Thyroid gland (tissue), 4 donors: ENCODE data around the gene PRLH. TPM values are rescaled to one million over a fixed set of nuclear protein-coding genes. Genes with fewer than 3 reads are reported as not detected.
"Not testable (repeated sequence)": the region's sequence is repeated elsewhere in the genome, so short reads cannot be mapped to it uniquely, and the experiment has no call there.

Experiments
- DNase-seq, 2 donors: peaks; one replicate each; pipeline ENCODE4 v3.0.0-alpha.2; 2019
- H3K27ac ChIP-seq, 3 donors: fragments of 200-600 bp; sonication (generic); 1 replicate in 2 of 3; 2 replicates in 1 of 3; pipeline ENCODE4 v1.5.1; 2016 to 2019; ENCODE audit warnings: mild to moderate bottlenecking in 1 of 3, moderate library complexity in 1 of 3
- H3K27me3 ChIP-seq: fragments of 200-600 bp; sonication (generic); one replicate; pipeline ENCODE4 v1.5.1; 2019
- H3K36me3 ChIP-seq, 2 donors: fragments of 200-600 bp; sonication (generic); one replicate each; pipeline ENCODE4 v1.5.1; 2016 to 2019
- H3K4me1 ChIP-seq, 2 donors: fragments of 200-600 bp; sonication (generic); one replicate each; pipeline ENCODE4 v1.5.1; 2017 to 2019
- H3K4me3 ChIP-seq, 3 donors: fragments of 200-600 bp; sonication (generic); replicated peaks in 1 of 3; 1 replicate in 2 of 3; 2 replicates in 1 of 3; pipeline ENCODE4 v1.5.1; 2016; ENCODE audit warnings: mild to moderate bottlenecking in 1 of 3
- H3K9me3 ChIP-seq: fragments of 200-600 bp; sonication (generic); one replicate; pipeline ENCODE4 v1.5.1; 2017
- CTCF ChIP-seq, 6 experiments: fragments of 200-600 bp in 3 of 6; fragments of 450-650 bp in 3 of 6; sonication (generic) in 3 of 6; IDR thresholded peaks; one replicate each; pipeline ENCODE4 v1.5.1; 2016 to 2019; ENCODE audit warnings: antibody characterized with exemption in 6 of 6, mild to moderate bottlenecking in 2 of 6, inconsistent platforms in 1 of 6, moderate library complexity in 1 of 6
- POLR2A ChIP-seq, 2 donors: fragments of 450-650 bp; IDR thresholded peaks; one replicate each; pipeline ENCODE4 v1.6.1; 2017; ENCODE audit warnings: antibody characterized with exemption in 2 of 2, mild to moderate bottlenecking in 2 of 2, moderate library complexity in 1 of 2
- WGBS, 2 donors: methylation state at CpG; one replicate each; pipeline ENCODE4 v1.1.5; 2017; 5-methylcytosine and 5-hydroxymethylcytosine counted together
- intact Hi-C: fragments of 100-400 bp; cut with DNase I; formaldehyde crosslinking; loops from one replicate; pipeline ENCODE4 v1.15.1; 2023
- total RNA-seq, 4 donors: library from RNA; depleted of rRNA; stranded (reverse); fragments of >200 nt; gene quantifications; one replicate each; pipeline ENCODE4 v1.2.3, GENCODE V29; 2016

PRLH gene
- total RNA-seq, 4 donors from 2014 or later: not detected

GRCh38 chr2:237603718-237604362 lies 37.5 kb downstream of the PRLH start:
- H3K4me1 ChIP-seq: peaks cover 10 to 12% of the 10 kb centered on the region in 2 donors
- no peaks in the 10 kb centered on the region for H3K9me3 ChIP-seq
- 16 to 17% methylated on average over 15 of the region's 15 CpGs for WGBS, 2 donors
- intact Hi-C loops: no loop called here
- no peak overlapping the region for H3K4me3 ChIP-seq
- peak overlapping the region; percentile 50 to 80 (median 55) for H3K27ac ChIP-seq
- TF ChIP-seq POLR2A (IDR thresholded peaks at IDR 0.05): peak in 1 of 2 donors; percentile 63
- TF ChIP-seq CTCF (IDR thresholded peaks at IDR 0.05): no peak
- peak; percentile 34 to 40 for DNase-seq
- H3K36me3 ChIP-seq: no peaks in the 10 kb centered on the region
- no peaks in the 10 kb centered on the region for H3K27me3 ChIP-seq

GRCh38 chr2:237604391-237604790 lies 38.0 kb downstream of the PRLH start:
- Histone ChIP-seq H3K9me3 (no peaks in the 10 kb centered on the region), H3K27ac (peak overlapping the region in 2 of 3 donors; percentile 55 to 80), H3K4me1 (peaks cover 10 to 12% of the 10 kb centered on the region in 2 donors), H3K27me3 (no peaks in the 10 kb centered on the region), H3K4me3 (no peak overlapping the region), H3K36me3 (no peaks in the 10 kb centered on the region)
- TF ChIP-seq POLR2A (IDR thresholded peaks at IDR 0.05) (no peak), CTCF (IDR thresholded peaks at IDR 0.05) (no peak)
- WGBS, 2 donors: 88 to 94% methylated on average over 11 of the region's 11 CpGs
- DNase-seq: no peak
- intact Hi-C loops: no loop called here

GRCh38 chr2:237604960-237605359 lies 38.6 kb downstream of the PRLH start:
- Histone ChIP-seq H3K27ac (no peak overlapping the region), H3K36me3 (no peaks in the 10 kb centered on the region), H3K4me3 (no peak overlapping the region), H3K27me3 (no peaks in the 10 kb centered on the region), H3K9me3 (no peaks in the 10 kb centered on the region), H3K4me1 (peaks cover 10 to 12% of the 10 kb centered on the region in 2 donors)
- 89 to 91% methylated on average over 9 of the region's 9 CpGs for WGBS, 2 donors
- DNase-seq: no peak
- TF ChIP-seq CTCF (IDR thresholded peaks at IDR 0.05) (no peak), POLR2A (IDR thresholded peaks at IDR 0.05) (no peak)
- intact Hi-C loops: no loop called here

GRCh38 chr2:237606522-237606921 lies 40.1 kb downstream of the PRLH start:
- H3K4me3 ChIP-seq, H3K27me3 ChIP-seq, H3K9me3 ChIP-seq, H3K36me3 ChIP-seq, DNase-seq, intact Hi-C loops, H3K27ac ChIP-seq: not testable (repeated sequence)
- 98 to 100% methylated on average over 3 to 4 of the region's 4 CpGs for WGBS, 2 donors
- peaks cover 10 to 12% of the 10 kb centered on the region in 2 donors for H3K4me1 ChIP-seq

- 97 to 98% methylated on average over 8 to 10 of the region's 10 CpGs for WGBS, 2 donors
- no peaks in the 10 kb centered on the region for H3K27me3 ChIP-seq
- no peaks in the 10 kb centered on the region for H3K36me3 ChIP-seq
- no peak overlapping the region for H3K4me3 ChIP-seq
- TF ChIP-seq POLR2A (IDR thresholded peaks at IDR 0.05) (no peak), CTCF (IDR thresholded peaks at IDR 0.05) (no peak)
- H3K27ac ChIP-seq: peak overlapping the region in 1 of 3 donors; percentile 62
- no peak for DNase-seq
- H3K4me1 ChIP-seq: peaks cover 12 to 41% of the 10 kb centered on the region in 2 donors
- no peaks in the 10 kb centered on the region for H3K9me3 ChIP-seq
- intact Hi-C loops: no loop called here
Measured at GRCh38 chr2:237612527-237613357, 46.4 kb downstream of the PRLH start.
